Activated CD8-positive, alpha-beta T cell treated with anti-CD3 and anti-CD28 coated beads for 36 hours (primary cell): ENCODE data around the gene SHOX. TPM values are rescaled to one million over a fixed set of nuclear protein-coding genes. Genes with fewer than 3 reads are reported as not detected.

Source experiments
- ATAC-seq: fragments of 200-7000 bp; cut with Tn5 transposase; one replicate; pipeline ENCODE4 v1.10.0; 2021; ENCODE audit warnings: mild to moderate bottlenecking, moderate library complexity
- CTCF ChIA-PET: fragments of 350-600 bp; sonication (Branson Sonifier 250); formaldehyde crosslinking; loops from one replicate; lab custom pipeline; 2021; ENCODE audit warnings: antibody characterized with exemption; lab: Charles Lee
- POLR2A ChIA-PET: fragments of 350-600 bp; sonication (Branson Sonifier 250); formaldehyde crosslinking; loops from one replicate; lab custom pipeline; 2021; ENCODE audit warnings: antibody characterized with exemption; lab: Charles Lee
- DNase-seq: peaks from one replicate; pipeline ENCODE4 v3.0.0-alpha.2; 2020
- H3K27ac Mint-ChIP-seq: one replicate; pipeline ENCODE4 v1.8.0; 2021; ENCODE audit warnings: mild to moderate bottlenecking, mixed read lengths
- H3K27me3 Mint-ChIP-seq: one replicate; pipeline ENCODE4 v1.8.0; 2021; ENCODE audit warnings: mixed read lengths
- H3K36me3 Mint-ChIP-seq: one replicate; pipeline ENCODE4 v1.8.0; 2021; ENCODE audit warnings: low read depth, mixed read lengths
- H3K4me1 Mint-ChIP-seq: one replicate; pipeline ENCODE4 v1.8.0; 2021; ENCODE audit warnings: low read depth, mixed read lengths
- H3K4me3 Mint-ChIP-seq: one replicate; pipeline ENCODE4 v1.8.0; 2021; ENCODE audit warnings: mild to moderate bottlenecking, moderate library complexity, mixed read lengths
- H3K9me3 Mint-ChIP-seq: one replicate; pipeline ENCODE4 v1.8.0; 2021; ENCODE audit warnings: mixed read lengths
- CTCF ChIP-seq: fragments of 200-600 bp; IDR thresholded peaks from one replicate; pipeline ENCODE4 v1.8.0; 2022; ENCODE audit warnings: antibody characterized with exemption, mild to moderate bottlenecking
- intact Hi-C: fragments of 100-400 bp; cut with micrococcal nuclease; formaldehyde crosslinking; loops from one replicate; pipeline ENCODE4 v1.10.0; 2022
- total RNA-seq, 2 experiments: library from RNA; stranded (reverse); gene quantifications; one replicate each; pipeline ENCODE4 v1.2.3, GENCODE V29; 2021

Gene SHOX
- total RNA-seq, 2 experiments from 2014 or later, result not detected

- no peaks in the 10 kb centered on the region for H3K9me3 Mint-ChIP-seq
- no peak for TF ChIP-seq CTCF
- ATAC-seq (no peak), DNase-seq (no peak)
- peaks cover 6% of the 10 kb centered on the region for H3K4me1 Mint-ChIP-seq
- intact Hi-C loops, result no loop called here
- no peak overlapping the region for H3K27ac Mint-ChIP-seq
- CTCF ChIA-PET, result no interaction called here
- no peaks in the 10 kb centered on the region for H3K36me3 Mint-ChIP-seq
- POLR2A ChIA-PET, result no interaction called here
- peaks cover 55% of the 10 kb centered on the region for H3K27me3 Mint-ChIP-seq
- no peak overlapping the region for H3K4me3 Mint-ChIP-seq
These were observed 7.3 kb downstream of the SHOX start for GRCh38 chrX:637660-638481.

- CTCF ChIA-PET, result no interaction called here
- H3K36me3 Mint-ChIP-seq, result no peaks in the 10 kb centered on the region
- no peaks in the 10 kb centered on the region for H3K9me3 Mint-ChIP-seq
- ATAC-seq (no peak), DNase-seq (no peak)
- H3K27ac Mint-ChIP-seq, result no peak overlapping the region
- peaks cover 6% of the 10 kb centered on the region for H3K4me1 Mint-ChIP-seq
- POLR2A ChIA-PET, result no interaction called here
- no peak for TF ChIP-seq CTCF
- peaks cover 48% of the 10 kb centered on the region for H3K27me3 Mint-ChIP-seq
- H3K4me3 Mint-ChIP-seq, result no peak overlapping the region
- intact Hi-C loops, result no loop called here
These were observed 8.0 kb downstream of the SHOX start for GRCh38 chrX:638482-639131.

- peaks cover 6% of the 10 kb centered on the region for H3K4me1 Mint-ChIP-seq
- no peak overlapping the region for H3K27ac Mint-ChIP-seq
- TF ChIP-seq CTCF, result no peak
- ChIA-PET POLR2A (no interaction called here), CTCF (no interaction called here)
- H3K36me3 Mint-ChIP-seq, result no peaks in the 10 kb centered on the region
- DNase-seq (no peak), ATAC-seq (no peak)
- intact Hi-C loops, result no loop called here
- H3K4me3 Mint-ChIP-seq, result no peak overlapping the region
- no peaks in the 10 kb centered on the region for H3K9me3 Mint-ChIP-seq
- H3K27me3 Mint-ChIP-seq, result peaks cover 45% of the 10 kb centered on the region
These were observed 8.6 kb downstream of the SHOX start for GRCh38 chrX:639151-639550.

GRCh38 chrX:640641-641040, 10.1 kb downstream of the SHOX start:
- Mint-ChIP-seq H3K27ac (no peak overlapping the region), H3K27me3 (peaks cover 41% of the 10 kb centered on the region), H3K9me3 (no peaks in the 10 kb centered on the region), H3K4me3 (no peak overlapping the region), H3K36me3 (no peaks in the 10 kb centered on the region), H3K4me1 (peaks cover 6% of the 10 kb centered on the region)
- TF ChIP-seq CTCF, result no peak
- ChIA-PET CTCF (no interaction called here), POLR2A (no interaction called here)
- DNase-seq (no peak), ATAC-seq (no peak)
- intact Hi-C loops, result no loop called here
